ENCODE results near the gene RAB3GAP1. TPM values are rescaled to one million over a fixed set of nuclear protein-coding genes. Genes with fewer than 3 reads are reported as not detected.

The RAB3GAP1 gene
- total and polyA plus RNA-seq, 12 donors: 12.9 to 48.5 (median 33.8) TPM

DNA sequence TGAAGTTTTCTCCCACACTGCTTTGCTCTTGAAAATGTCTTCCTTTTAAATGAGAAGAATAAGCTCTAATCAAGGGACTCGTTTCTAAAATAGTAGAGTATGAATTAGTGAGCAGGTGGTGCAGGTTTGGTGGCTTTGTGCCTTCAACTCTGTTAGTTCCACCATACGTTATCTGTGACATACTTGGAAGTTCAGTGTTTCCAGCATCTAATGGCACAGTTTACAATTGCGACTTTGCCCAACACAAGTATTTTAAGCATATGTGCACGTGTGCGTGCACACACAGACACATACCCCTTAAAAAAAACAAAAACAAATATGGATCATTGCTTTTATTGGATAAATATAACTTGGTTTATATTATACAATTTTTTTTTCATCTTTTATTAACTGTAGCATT is 111.8 kb downstream of the RAB3GAP1 start:
- Histone ChIP-seq H3K4me3 (no peak overlapping the region), H3K9me3 (replicated peaks in 1 of 3) (no peaks in the 10 kb centered on the region), H3K27ac (no peak overlapping the region), H3K4me1 (replicated peaks in 1 of 2) (no peaks in the 10 kb centered on the region), H3K36me3 (replicated peaks in 1 of 2) (peaks cover 0 to 42% of the 10 kb centered on the region in 2 donors), H3K27me3 (no peaks in the 10 kb centered on the region)
- 95 to 98% (median 96%) methylated on average over 5 of the region's 5 CpGs for WGBS, 4 donors
- intact Hi-C loops (cut with DNase I): no loop called here
- TF ChIP-seq POLR2A (IDR thresholded peaks at IDR 0.05): no peak
- no peak for DNase-seq

DNA sequence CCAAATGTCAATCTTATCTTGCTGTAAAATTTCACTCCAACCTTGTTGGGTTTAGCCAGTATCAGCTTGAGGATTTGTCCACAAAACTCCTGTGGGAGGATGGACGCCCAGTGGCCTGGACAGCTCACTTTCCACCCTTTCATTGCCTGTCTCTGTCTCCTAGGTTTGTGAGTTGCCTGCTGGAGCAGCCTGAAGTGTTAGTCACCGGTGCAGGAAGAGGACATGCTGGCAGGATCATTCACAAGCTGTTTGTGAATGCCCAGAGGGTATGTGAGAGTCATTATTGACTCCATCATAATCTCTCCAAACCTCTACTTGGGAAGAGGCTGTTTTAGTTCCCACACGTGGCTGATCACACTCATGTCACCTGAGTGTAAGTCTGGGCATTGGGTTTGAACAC is 112.3 kb downstream of the RAB3GAP1 start:
- DNase-seq: no peak
- peaks cover 0 to 47% of the 10 kb centered on the region in 2 donors for H3K36me3 ChIP-seq (replicated peaks in 1 of 2)
- H3K27ac ChIP-seq: no peak overlapping the region
- no peaks in the 10 kb centered on the region for H3K27me3 ChIP-seq
- WGBS, 4 donors: 73 to 86% (median 79%) methylated on average over 3 of the region's 3 CpGs
- H3K4me3 ChIP-seq: no peak overlapping the region
- intact Hi-C loops (cut with DNase I): no loop called here
- TF ChIP-seq, protein P1, sequence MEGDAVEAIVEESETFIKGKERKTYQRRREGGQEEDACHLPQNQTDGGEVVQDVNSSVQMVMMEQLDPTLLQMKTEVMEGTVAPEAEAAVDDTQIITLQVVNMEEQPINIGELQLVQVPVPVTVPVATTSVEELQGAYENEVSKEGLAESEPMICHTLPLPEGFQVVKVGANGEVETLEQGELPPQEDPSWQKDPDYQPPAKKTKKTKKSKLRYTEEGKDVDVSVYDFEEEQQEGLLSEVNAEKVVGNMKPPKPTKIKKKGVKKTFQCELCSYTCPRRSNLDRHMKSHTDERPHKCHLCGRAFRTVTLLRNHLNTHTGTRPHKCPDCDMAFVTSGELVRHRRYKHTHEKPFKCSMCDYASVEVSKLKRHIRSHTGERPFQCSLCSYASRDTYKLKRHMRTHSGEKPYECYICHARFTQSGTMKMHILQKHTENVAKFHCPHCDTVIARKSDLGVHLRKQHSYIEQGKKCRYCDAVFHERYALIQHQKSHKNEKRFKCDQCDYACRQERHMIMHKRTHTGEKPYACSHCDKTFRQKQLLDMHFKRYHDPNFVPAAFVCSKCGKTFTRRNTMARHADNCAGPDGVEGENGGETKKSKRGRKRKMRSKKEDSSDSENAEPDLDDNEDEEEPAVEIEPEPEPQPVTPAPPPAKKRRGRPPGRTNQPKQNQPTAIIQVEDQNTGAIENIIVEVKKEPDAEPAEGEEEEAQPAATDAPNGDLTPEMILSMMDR (IDR thresholded peaks at IDR 0.05): no peak
- no peak for TF ChIP-seq POLR2A (IDR thresholded peaks at IDR 0.05)
- H3K9me3 ChIP-seq (replicated peaks in 1 of 3): no peaks in the 10 kb centered on the region
- no peaks in the 10 kb centered on the region for H3K4me1 ChIP-seq (replicated peaks in 1 of 2)

DNA sequence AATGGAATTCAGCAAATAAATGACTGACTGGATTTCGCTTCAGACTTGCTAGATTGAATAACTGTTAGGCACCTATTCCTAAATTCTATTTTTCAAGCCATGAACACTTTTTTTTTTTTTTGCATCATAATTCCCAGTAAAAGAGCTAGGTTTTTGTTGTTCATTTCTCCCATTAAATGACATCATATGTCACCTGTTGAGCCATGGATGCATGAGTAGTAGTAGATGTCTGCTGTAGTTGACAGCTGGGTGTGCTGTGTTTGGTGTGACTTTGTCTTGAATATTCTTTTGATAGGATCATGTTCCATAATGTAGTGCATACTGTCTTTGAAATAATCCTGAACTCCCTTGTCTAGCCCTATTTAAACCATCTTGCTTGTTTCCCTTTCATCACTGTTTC is 115.2 kb downstream of the RAB3GAP1 start:
- Histone ChIP-seq H3K36me3 (replicated peaks in 1 of 2) (peaks cover 0 to 61% of the 10 kb centered on the region in 2 donors), H3K4me1 (replicated peaks in 1 of 2) (no peaks in the 10 kb centered on the region), H3K27me3 (no peaks in the 10 kb centered on the region), H3K4me3 (no peak overlapping the region), H3K27ac (no peak overlapping the region), H3K9me3 (replicated peaks in 1 of 3) (no peaks in the 10 kb centered on the region)
- TF ChIP-seq POLR2A (IDR thresholded peaks at IDR 0.05): no peak
- TF ChIP-seq, protein P1 (IDR thresholded peaks at IDR 0.05): no peak
- DNase-seq: no peak
- intact Hi-C loops (cut with DNase I): no loop called here
- 95 to 100% (median 97%) methylated on average over 1 of the region's 1 CpG for whole genome bisulfite sequencing, 4 donors

DNA sequence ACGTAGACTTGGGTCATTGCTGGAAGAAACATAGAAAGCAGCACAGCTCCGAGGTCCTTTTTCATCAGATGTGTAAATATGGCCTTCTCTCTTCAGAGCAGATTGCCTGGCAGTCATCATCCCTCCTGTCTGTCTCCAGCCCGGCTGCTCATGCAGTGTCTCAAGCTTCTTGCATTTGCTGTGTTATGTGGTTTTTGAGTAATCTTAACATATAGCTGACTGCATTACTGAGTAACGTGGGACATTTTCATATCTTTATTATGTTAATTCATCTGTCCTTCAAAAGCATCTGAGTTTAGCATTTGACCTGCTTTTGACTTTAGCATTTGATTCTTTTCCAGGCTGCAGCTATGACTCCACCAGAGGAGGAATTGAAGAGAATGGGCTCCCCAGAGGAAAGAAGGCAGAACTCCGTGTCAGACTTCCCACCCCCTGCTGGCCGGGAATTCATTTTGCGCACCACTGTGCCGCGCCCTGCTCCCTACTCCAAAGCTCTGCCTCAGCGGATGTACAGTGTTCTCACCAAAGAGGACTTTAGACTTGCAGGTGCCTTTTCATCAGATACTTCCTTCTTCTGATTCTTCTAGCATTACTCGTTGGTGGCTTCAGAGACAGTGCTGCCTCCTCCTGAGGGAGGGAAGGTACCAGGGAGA is 116.2 kb downstream of the RAB3GAP1 start:
- H3K4me1 ChIP-seq (replicated peaks in 1 of 2): no peaks in the 10 kb centered on the region
- no peak for TF ChIP-seq POLR2A (IDR thresholded peaks at IDR 0.05)
- DNase-seq: no peak

DNA sequence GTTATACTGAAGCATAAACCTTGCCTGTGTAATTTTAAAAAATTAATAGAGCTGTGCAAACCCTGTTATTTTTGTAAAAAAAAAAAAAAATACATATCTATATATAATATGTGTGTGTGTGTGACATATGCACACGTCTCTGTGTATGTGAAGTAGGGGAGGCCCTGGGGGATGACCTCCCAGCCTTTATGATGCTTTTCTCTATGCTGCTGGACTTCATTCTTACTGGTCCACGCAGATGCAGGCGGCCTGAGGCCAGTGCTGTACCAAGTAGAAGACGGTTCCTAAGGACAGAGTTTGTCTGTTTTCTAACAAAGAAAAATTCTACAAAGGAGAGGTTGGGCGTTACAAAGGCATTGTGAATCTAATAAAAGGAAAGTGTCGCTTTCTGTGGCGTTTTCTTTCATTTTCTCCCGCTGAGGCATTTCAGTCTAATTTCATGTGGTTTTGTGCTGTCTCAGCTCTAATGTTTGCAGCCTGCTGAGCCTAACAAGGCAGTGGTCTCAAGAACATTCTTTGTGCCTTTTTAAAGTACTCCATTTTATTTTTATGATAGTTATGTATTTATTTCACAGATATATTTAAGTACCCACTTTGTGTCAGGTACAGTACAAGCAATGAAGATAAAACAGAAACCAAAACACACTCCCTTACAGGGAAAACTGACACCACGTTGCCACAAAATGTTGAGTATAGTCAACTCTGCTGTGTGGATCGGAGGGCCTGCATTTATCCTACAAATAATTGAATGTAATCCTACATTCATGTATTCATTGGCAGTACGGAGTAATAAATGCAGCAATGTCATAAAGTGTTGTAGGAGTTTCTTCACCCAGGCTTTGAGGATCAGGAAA is 118.0 kb downstream of the RAB3GAP1 start:
- H3K4me1 ChIP-seq (replicated peaks in 1 of 2): no peaks in the 10 kb centered on the region
- H3K36me3 ChIP-seq (replicated peaks in 1 of 2): peaks cover 0 to 43% of the 10 kb centered on the region in 2 donors
- H3K27me3 ChIP-seq: no peaks in the 10 kb centered on the region
- no peak for DNase-seq
- 89 to 94% (median 92%) methylated on average over 11 of the region's 11 CpGs for WGBS, 4 donors
- H3K27ac ChIP-seq: no peak overlapping the region
- no peak overlapping the region for H3K4me3 ChIP-seq
- TF ChIP-seq, protein P1 (IDR thresholded peaks at IDR 0.05): no peak
- TF ChIP-seq POLR2A (IDR thresholded peaks at IDR 0.05): no peak
- H3K9me3 ChIP-seq (replicated peaks in 1 of 3): no peaks in the 10 kb centered on the region
- intact Hi-C loops (cut with DNase I): no loop called here

More for the DNA sequence above, 116.2 kb downstream of the RAB3GAP1 start:
- H3K27ac ChIP-seq: no peak overlapping the region
- 87 to 90% (median 89%) methylated on average over 11 of the region's 11 CpGs for WGBS, 4 donors
- intact Hi-C loops (cut with DNase I): no loop called here
- H3K27me3 ChIP-seq: no peaks in the 10 kb centered on the region
- no peak overlapping the region for H3K4me3 ChIP-seq
- H3K36me3 ChIP-seq (replicated peaks in 1 of 2): peaks cover 0 to 55% of the 10 kb centered on the region in 2 donors
- no peaks in the 10 kb centered on the region for H3K9me3 ChIP-seq (replicated peaks in 1 of 3)

Data from adrenal gland (tissue), 12 donors.